NT2/D1 (cell line): ENCODE measurements around the gene LIMA1.

Experiments used
- SUZ12 ChIP-seq: IDR thresholded peaks from 2 replicates; pipeline ENCODE4 v1.6.1; 2011; ENCODE audit not compliant: insufficient read length, insufficient read depth; ENCODE audit errors: extremely low read depth
- YY1 ChIP-seq: IDR thresholded peaks from 2 replicates; pipeline ENCODE4 v1.6.1; 2011; ENCODE audit not compliant: insufficient read length, insufficient read depth

GRCh38 chr12:50230217-50230616, 53.1 kb downstream of the LIMA1 start:
- TF ChIP-seq SUZ12: no peak
- no peak for TF ChIP-seq YY1
